Posterior vena cava (tissue), 2 donors: Measurements from ENCODE around the gene MEF2C. TPM values are rescaled to one million over a fixed set of nuclear protein-coding genes. Genes with fewer than 3 reads are reported as not detected.
"Not testable (repeated sequence)": the region's sequence is repeated elsewhere in the genome, so short reads cannot be mapped to it uniquely, and the experiment has no call there.

ENCODE experiments used
- DNase-seq: peaks from one replicate; pipeline ENCODE4 v3.0.0-alpha.2; 2020; ENCODE audit warnings: low spot score
- intact Hi-C, 2 donors: fragments of 100-400 bp; cut with DNase I; formaldehyde crosslinking; loops; one replicate each; pipeline versions ENCODE4 v1.14.1 to v1.14.2; 2022 to 2023
- total RNA-seq, 2 donors: library from RNA; stranded (reverse); fragmentation: NEBNext Ultra II Directional; extraction: Animal tissue kit (Norgen Biotek cat#: 25700); gene quantifications; one replicate each; pipeline ENCODE4 v1.2.1, GENCODE V29; 2021
- donor health status: DM: yes; HTN: yes; CAD: no.
- donor health status: DM: yes; HTN: yes; CAD: no.

The MEF2C gene
- total RNA-seq, 2 donors from 2014 or later = 86.7 to 94.1 TPM

- DNase-seq = no peak
- intact Hi-C loops = no loop called here
Observed at GRCh38 chr5:88875341-88876234, 7.4 kb downstream of the MEF2C start.

GRCh38 chr5:88873447-88873846 is 9.5 kb downstream of the MEF2C start:
- intact Hi-C loops = no loop called here
- no peak for DNase-seq

- DNase-seq = no peak
- intact Hi-C loops = no loop called here
Observed at GRCh38 chr5:88872971-88873370, 10.0 kb downstream of the MEF2C start.

- DNase-seq = no peak
- intact Hi-C loops = no loop called here
Observed at GRCh38 chr5:88870285-88870684, 12.7 kb downstream of the MEF2C start.

GRCh38 chr5:88868468-88869068 is 14.4 kb downstream of the MEF2C start:
- intact Hi-C loops = no loop called here
- DNase-seq = no peak

GRCh38 chr5:88867638-88868037 is 15.3 kb downstream of the MEF2C start:
- intact Hi-C loops = no loop called here
- DNase-seq = no peak

GRCh38 chr5:88863523-88863922 is 19.5 kb downstream of the MEF2C start:
- intact Hi-C loops = no loop called here
- no peak for DNase-seq

GRCh38 chr5:88862547-88863175 is 20.3 kb downstream of the MEF2C start:
- intact Hi-C loops = no loop called here
- no peak for DNase-seq

- intact Hi-C loops = no loop called here
Observed at GRCh38 chr5:88861231-88861630, 21.8 kb downstream of the MEF2C start.

GRCh38 chr5:88860501-88860900 is 22.5 kb downstream of the MEF2C start:
- intact Hi-C loops = no loop called here
- DNase-seq = no peak

More at GRCh38 chr5:88861231-88861630, 21.8 kb downstream of the MEF2C start:
- DNase-seq = no peak

GRCh38 chr5:88858392-88858791 is 24.6 kb downstream of the MEF2C start:
- intact Hi-C loops = no loop called here
- no peak for DNase-seq

GRCh38 chr5:88856381-88856780 is 26.6 kb downstream of the MEF2C start:
- intact Hi-C loops, DNase-seq: not testable (repeated sequence)

GRCh38 chr5:88854769-88855168 is 28.2 kb downstream of the MEF2C start:
- intact Hi-C loops = no loop called here
- DNase-seq = peak; percentile 25

- intact Hi-C loops = no loop called here
- DNase-seq = no peak
Observed at GRCh38 chr5:88847420-88847819, 35.6 kb downstream of the MEF2C start.

GRCh38 chr5:88846434-88846833 is 36.5 kb downstream of the MEF2C start:
- DNase-seq = no peak
- intact Hi-C loops = no loop called here

- no peak for DNase-seq
- intact Hi-C loops = no loop called here
Observed at GRCh38 chr5:88845081-88845697, 37.8 kb downstream of the MEF2C start.

GRCh38 chr5:88842784-88843183 is 40.2 kb downstream of the MEF2C start:
- intact Hi-C loops = no loop called here
- no peak for DNase-seq

GRCh38 chr5:88841212-88841611 is 41.8 kb downstream of the MEF2C start:
- intact Hi-C loops = no loop called here
- DNase-seq = no peak

- intact Hi-C loops = no loop called here
- no peak for DNase-seq
Observed at GRCh38 chr5:88840495-88840894, 42.5 kb downstream of the MEF2C start.

GRCh38 chr5:88839238-88839637 is 43.7 kb downstream of the MEF2C start:
- DNase-seq = no peak
- intact Hi-C loops = loop anchor here in 1 of 2 donors (10.0 kb wide), 1 partner anchor 46 kb away; the partner anchor contains the start of gene MEF2C
